C4-2B (cell line): ENCODE data around the gene KLHL13.

ENCODE experiments used
- H3K27ac ChIP-seq: fragments of 450-650 bp; 2 replicates; pipeline ENCODE4 v1.5.1; 2017
- CTCF ChIP-seq: fragments of 450-650 bp; conservative IDR thresholded peaks from 2 replicates; pipeline ENCODE4 v1.5.1; 2017; ENCODE audit warnings: mild to moderate bottlenecking
- ZFX ChIP-seq: fragments of 450-650 bp; IDR thresholded peaks from 2 replicates; pipeline ENCODE4 v1.6.1; 2017

The KLHL13 gene

GRCh38 chrX:117898226-117898625, 218.4 kb downstream of the KLHL13 start:
- TF ChIP-seq CTCF (no peak), ZFX (no peak)
- H3K27ac ChIP-seq: no peak overlapping the region

DNA sequence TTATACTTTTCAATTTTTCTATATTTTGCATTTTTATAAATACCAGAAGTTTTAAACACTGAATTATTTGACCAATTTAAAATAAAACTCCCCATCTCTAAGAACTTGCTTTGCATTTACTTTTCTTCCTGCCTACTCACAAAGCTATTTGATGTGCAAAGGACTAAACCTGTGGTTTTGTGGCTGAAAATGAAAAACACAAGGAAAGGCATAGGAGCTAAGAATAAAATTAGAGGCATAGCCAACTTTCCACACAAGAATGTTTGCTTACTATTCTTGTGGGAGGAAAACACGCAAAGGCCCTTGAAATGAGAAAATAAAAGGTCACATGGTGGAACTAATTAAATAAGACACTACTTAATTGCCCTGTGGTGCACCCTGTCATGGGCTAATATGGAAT, 221.2 kb downstream of the KLHL13 start:
- TF ChIP-seq CTCF: no peak
- TF ChIP-seq ZFX: no peak
- no peak overlapping the region for H3K27ac ChIP-seq

- TF ChIP-seq CTCF (no peak), ZFX (no peak)
- H3K27ac ChIP-seq: no peak overlapping the region
Measured at GRCh38 chrX:117892469-117892868, 224.1 kb downstream of the KLHL13 start.

DNA sequence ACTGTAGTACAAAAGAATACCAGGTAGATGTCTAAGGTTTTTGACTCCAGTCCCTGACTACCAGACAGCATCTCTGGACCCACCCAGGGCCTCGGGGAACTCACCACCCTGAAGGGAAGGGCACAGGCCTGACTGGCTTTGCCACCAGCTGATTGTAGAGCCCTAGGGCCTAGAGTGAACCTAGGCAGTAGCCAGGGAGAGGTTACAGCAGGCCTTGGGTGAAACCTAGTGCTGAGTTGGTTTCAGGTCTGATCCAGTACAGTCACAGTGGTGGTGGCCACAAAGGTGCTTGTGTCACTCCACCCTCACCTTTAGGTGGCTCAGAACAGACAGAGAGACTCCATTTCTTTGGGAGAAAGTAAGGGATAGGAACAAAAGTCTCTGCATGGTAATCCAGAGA, 244.8 kb downstream of the KLHL13 start:
- H3K27ac ChIP-seq: no peak overlapping the region
- TF ChIP-seq CTCF: no peak
- no peak for TF ChIP-seq ZFX

DNA sequence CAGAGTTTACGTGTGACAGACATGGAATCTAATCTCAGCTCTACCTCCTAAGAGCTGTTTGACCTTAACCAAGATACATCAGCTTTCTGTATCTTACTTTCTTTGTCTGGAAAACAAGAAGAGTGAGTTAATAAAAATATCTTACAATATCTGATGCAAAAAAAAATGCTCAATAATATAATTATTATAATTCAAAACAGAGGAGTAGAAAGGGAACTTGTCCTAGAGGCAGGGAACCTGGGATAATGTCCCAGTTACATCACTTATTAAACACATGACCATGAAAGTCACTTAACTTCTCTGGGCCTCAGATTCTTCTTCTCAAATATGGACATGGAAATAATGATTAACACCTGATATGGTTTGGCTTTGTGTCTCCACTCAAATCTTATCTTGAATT, 256.1 kb downstream of the KLHL13 start:
- no peak overlapping the region for H3K27ac ChIP-seq
- no peak for TF ChIP-seq CTCF
- TF ChIP-seq ZFX: no peak

GRCh38 chrX:117854806-117855205, 261.8 kb downstream of the KLHL13 start:
- no peak overlapping the region for H3K27ac ChIP-seq
- TF ChIP-seq CTCF (no peak), ZFX (no peak)

DNA sequence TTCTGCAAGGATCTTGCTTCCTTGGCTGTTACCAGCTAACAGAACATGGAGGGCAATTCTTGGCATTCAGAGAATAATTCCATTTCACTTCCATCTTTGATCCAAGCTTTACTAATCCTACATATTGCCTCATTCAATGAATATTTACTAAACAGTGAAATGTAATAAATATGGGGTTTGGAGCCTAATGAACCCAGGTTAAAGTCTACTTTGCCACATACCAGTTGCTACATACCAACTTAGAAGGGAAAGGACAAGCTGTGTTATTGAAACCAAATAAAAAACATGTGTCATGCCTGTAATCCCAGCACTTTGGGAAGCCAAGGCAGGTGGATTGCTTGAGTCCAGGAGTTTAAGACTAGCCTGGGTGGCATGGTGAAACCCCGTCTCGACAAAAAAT, 265.6 kb downstream of the KLHL13 start:
- TF ChIP-seq ZFX: no peak
- no peak for TF ChIP-seq CTCF
- H3K27ac ChIP-seq: no peak overlapping the region
